Measurements from ENCODE around the gene POLE. TPM values are rescaled to one million over a fixed set of nuclear protein-coding genes. Genes with fewer than 3 reads are reported as not detected.

POLE gene
- total RNA-seq, 1 donor = 37.4 TPM

DNA sequence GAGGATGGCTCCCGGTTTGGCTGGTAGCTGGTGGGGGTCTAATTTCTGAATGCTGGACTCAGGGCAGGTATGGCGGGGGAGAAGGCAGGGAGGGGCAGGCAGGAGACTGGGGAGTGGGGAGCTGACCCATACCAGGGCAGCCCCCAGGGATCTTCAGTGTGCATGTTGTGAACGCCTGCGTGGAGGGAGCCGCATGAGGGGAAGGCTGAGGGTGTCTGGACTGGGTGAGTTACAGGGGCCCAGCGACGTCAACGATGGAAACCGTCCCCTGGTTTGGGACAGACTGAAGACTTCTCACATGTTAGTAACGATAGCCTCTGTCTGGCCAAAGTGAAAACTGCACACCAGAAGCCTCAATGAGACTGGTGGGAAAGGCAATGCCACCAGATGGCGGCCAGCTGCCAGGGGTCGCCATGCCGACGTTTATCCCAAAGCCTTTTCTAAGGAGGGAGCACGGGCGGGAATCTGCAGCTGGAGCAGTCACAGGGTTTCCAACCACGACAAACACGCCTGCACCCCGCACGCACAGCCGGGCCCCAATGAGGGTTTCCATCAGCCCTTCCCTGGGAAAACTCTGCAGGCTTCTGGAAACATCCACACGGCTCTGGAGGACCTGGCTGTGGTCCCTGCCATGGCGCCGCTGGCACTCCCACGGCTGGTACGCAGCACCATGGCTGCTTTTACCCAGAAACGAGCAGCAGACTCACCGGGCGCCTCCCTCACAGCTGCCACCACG, 37.5 kb upstream of the POLE start:
- TF ChIP-seq, protein P1, sequence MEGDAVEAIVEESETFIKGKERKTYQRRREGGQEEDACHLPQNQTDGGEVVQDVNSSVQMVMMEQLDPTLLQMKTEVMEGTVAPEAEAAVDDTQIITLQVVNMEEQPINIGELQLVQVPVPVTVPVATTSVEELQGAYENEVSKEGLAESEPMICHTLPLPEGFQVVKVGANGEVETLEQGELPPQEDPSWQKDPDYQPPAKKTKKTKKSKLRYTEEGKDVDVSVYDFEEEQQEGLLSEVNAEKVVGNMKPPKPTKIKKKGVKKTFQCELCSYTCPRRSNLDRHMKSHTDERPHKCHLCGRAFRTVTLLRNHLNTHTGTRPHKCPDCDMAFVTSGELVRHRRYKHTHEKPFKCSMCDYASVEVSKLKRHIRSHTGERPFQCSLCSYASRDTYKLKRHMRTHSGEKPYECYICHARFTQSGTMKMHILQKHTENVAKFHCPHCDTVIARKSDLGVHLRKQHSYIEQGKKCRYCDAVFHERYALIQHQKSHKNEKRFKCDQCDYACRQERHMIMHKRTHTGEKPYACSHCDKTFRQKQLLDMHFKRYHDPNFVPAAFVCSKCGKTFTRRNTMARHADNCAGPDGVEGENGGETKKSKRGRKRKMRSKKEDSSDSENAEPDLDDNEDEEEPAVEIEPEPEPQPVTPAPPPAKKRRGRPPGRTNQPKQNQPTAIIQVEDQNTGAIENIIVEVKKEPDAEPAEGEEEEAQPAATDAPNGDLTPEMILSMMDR (IDR thresholded peaks at IDR 0.05; ENCODE audit: insufficient read depth, low read length) = no peak
- DNase-seq (ENCODE audit: low read depth) = no peak
- no peak overlapping the region for H3K4me3 ChIP-seq (ENCODE audit: low read depth, low read length)

DNA sequence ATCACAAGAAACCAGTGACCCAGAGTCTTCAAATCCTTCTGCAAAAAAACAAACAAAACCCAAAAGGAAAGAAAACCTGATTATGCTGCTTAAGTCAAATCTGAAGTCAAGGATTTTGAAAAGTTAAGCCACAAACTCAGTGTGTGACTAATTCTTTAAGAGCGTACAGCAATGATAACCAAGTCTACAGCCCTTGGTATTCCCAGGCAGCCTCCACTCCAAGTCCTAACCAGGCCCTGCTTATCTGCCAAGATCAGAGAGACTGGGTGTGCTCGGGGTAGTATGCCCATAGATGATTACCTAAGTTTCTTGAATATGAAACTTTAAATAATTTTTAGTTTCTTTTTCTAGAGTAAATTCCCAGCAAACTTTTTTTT, 36.6 kb upstream of the POLE start:
- H3K4me3 ChIP-seq (ENCODE audit: low read depth, low read length) = no peak overlapping the region
- TF ChIP-seq, protein P1 (IDR thresholded peaks at IDR 0.05; ENCODE audit: insufficient read depth, low read length) = no peak
- peak; percentile 73 for DNase-seq (ENCODE audit: low read depth)

DNA sequence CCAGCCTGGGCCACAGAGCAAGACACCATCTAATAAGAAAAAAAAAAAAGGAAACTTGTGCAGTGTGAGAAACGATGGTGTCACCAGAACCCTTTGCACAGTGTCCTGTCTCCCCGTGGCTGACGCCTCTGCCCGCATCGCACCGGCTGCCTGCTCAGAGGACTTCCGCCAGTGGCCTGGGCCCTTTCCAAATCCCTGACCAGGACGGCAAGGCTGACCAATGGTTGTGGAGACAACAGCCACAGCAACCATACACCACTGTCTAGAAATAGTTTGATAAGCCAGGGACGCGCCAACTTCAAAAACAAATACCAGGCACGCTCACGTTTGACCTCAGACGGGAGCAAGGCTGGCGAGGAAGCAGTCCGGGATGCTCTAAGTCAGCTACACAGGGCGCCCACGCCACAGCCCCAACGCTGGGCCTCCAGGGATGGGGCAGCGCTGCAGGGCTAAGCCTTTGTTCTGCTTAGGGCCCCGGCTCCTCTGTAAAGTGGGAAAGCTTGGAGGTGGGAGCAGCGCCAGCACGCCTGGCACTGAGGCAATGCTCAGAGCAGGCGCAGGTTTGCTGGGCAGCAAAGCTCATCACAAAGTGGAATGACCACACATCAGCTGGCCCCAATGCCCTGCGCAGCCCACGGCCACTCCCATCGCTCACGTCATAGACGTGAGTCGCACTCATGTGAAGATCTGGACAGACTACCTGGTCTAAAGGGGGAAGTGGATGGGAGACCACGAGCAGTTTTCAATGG, 36.0 kb upstream of the POLE start:
- TF ChIP-seq, protein P1 (IDR thresholded peaks at IDR 0.05; ENCODE audit: insufficient read depth, low read length) = no peak
- DNase-seq (ENCODE audit: low read depth) = no peak
- no peak overlapping the region for H3K4me3 ChIP-seq (ENCODE audit: low read depth, low read length)

DNA sequence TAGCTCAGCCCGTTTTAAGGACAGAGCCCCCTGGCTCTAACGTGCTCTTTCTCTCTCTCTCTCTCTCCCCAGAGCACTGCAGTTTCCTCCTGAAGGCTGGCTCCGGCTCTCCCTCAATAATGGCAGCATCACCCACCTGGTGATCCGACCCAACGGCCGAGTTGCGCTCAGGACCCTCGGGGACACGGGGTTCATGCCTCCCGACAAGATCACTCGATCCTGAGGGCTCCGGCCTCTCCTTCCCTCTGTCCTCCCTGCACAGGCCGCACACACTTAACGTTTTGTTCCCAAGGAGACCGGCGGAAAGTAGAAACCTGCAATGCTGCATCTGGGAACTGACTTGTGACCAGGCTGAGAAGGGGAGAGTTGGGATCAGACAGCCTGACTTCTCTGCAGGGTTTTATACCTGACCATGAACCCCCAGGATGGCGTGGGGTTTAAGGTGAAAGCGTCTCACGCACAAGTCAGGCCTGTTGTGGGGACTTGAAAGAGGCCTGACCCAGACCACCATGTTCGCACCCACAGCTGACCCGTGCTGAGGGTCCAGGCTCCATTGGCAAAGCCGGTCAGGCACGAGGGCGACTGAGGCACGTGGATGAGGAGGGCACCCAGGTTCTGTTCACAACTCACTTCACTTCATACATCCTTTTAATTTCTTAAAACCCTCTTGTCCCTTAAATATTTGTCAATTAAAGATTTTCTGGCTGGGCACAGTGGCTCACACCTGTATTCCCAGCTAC, 33.6 kb upstream of the POLE start:
- no peak for DNase-seq (ENCODE audit: low read depth)
- TF ChIP-seq, protein P1 (IDR thresholded peaks at IDR 0.05; ENCODE audit: insufficient read depth, low read length) = no peak
- no peak overlapping the region for H3K4me3 ChIP-seq (ENCODE audit: low read depth, low read length)

DNA sequence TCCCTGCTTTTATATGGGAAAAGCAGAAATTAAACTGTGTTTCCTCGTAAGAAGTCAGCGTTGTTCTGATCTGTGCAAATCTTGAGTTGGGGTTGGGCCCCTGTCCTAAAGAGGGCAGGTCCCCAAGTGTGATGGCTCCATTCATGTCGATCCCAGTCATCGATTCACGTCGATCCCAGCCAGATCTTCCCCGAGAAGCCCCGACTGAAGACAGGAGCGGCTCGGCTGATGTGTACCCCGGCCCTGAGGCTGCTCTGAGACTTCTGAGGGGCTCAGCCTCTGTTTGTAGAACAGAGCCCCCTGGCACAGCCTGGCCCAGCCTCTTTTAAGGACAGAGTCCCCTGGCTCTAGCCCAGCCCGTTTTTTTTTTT, 32.8 kb upstream of the POLE start:
- TF ChIP-seq, protein P1 (IDR thresholded peaks at IDR 0.05; ENCODE audit: insufficient read depth, low read length) = no peak
- no peak for DNase-seq (ENCODE audit: low read depth)

DNA sequence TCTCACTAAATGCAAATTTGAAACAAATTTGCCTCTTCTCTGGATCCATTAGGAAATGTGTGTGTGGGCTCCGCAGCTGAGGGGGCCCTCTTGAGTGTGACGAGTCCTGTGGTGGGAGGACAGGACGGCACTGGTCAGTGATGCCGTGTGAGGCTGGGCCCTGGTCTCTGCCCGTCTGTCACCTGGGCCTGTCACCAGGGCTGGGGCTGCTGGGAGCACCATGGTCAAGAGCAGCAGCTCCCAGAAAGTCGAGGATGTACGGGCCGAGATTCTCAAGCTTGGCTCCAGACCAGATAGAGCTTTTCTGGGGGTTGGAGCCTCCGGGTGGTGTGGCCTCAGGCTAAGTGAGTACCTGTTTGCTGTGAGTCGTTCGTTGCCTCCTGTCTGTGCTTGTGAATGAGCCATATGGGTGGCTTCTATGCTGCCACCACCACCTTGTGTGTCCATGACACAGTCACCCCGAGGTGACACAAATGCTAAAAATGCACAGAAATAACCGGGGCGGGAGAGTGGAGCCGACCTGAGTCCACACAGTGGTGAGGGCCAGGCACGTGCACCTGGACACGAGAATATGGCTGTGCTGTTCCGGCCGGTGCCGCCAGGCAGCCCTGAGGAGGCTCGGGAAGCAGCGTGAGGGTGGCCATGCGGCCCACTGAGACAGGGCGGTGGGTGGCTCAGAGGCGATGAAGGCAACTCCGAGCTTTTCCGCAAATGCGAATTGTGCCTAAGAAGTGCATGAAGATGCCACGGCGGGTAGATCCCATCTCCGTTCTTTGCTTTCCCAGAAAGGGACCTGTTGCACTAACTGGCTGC, 32.2 kb upstream of the POLE start:
- TF ChIP-seq, protein P1 (IDR thresholded peaks at IDR 0.05; ENCODE audit: insufficient read depth, low read length) = no peak
- no peak overlapping the region for H3K4me3 ChIP-seq (ENCODE audit: low read depth, low read length)
- DNase-seq (ENCODE audit: low read depth) = no peak

More for the DNA sequence above, 32.8 kb upstream of the POLE start:
- no peak overlapping the region for H3K4me3 ChIP-seq (ENCODE audit: low read depth, low read length)

Measured in fibroblast of the aortic adventitia (primary cell).